A549 (cell line): ENCODE measurements around the gene ADCY3.

Experiments
- MAX ChIP-seq: IDR thresholded peaks from 2 replicates; pipeline ENCODE4 v1.6.1; 2012
- SMC3 ChIP-seq: fragments of >200 bp; sonication (Bioruptor Twin); formaldehyde crosslinking; IDR thresholded peaks from 3 replicates; pipeline ENCODE4 v1.6.1; 2018; ENCODE audit warnings: inconsistent platforms
- TF ChIP-seq, protein P1 (sequence below): fragments of >200 bp; sonication (Bioruptor Twin); formaldehyde crosslinking; IDR thresholded peaks from 3 replicates; pipeline ENCODE4 v1.5.1; 2016

GRCh38 chr2:24836206-24836605 lies 83.8 kb downstream of the ADCY3 start:
- TF ChIP-seq, protein P1, sequence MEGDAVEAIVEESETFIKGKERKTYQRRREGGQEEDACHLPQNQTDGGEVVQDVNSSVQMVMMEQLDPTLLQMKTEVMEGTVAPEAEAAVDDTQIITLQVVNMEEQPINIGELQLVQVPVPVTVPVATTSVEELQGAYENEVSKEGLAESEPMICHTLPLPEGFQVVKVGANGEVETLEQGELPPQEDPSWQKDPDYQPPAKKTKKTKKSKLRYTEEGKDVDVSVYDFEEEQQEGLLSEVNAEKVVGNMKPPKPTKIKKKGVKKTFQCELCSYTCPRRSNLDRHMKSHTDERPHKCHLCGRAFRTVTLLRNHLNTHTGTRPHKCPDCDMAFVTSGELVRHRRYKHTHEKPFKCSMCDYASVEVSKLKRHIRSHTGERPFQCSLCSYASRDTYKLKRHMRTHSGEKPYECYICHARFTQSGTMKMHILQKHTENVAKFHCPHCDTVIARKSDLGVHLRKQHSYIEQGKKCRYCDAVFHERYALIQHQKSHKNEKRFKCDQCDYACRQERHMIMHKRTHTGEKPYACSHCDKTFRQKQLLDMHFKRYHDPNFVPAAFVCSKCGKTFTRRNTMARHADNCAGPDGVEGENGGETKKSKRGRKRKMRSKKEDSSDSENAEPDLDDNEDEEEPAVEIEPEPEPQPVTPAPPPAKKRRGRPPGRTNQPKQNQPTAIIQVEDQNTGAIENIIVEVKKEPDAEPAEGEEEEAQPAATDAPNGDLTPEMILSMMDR = no peak
- no peak for TF ChIP-seq SMC3
- no peak for TF ChIP-seq MAX
